ENCODE data around the gene MTA3. TPM values are rescaled to one million over a fixed set of nuclear protein-coding genes. Genes with fewer than 3 reads are reported as not detected.

The MTA3 gene
- 10 to 100 TPM; 27.0 to 30.9 TPM for total RNA-seq
- polyA plus RNA-seq (2013, experiment 1 of 2) = 14.7 TPM
- 17.3 TPM for polyA plus RNA-seq (2013, experiment 2 of 2)
- 7.6 to 39.9 (median 24.5) reads per million in 172 experiments for total RNA-seq

DNA sequence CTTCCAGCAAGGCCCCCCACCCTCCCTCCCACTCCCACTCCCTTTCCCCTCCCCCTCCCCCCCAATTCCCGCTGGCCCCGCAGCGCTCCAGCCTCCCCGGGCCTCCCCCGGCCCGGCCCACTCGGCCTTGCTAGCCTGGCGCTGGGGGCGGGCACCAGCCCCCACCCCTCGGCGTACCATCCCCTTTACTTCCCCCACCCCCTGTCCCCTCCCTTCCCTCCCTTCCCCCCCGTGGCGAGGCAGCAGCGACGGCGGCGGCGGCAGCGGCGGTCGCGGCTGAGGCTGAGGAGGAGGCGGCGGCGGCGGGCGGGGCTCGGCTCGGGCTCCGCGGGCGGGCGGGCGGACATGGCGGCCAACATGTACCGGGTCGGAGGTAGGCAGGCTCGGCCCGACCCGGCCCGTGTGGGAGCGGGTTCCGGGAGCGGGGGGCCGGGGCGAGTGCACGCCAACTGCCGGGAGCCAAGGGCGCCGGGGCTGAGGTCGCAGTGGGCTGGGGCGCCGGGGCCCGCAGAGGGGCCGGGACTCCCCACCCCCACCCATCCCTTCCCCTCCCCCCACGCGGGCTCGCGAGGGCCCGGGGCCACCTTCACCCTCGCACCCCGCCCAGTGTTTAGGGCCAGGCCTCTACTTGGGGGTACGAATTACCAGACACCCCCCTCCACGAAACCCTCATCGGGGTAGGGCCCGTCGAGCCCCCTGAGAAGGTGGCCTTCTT, at the start of gene MTA3:
TSS of gene MTA3 (plus strand) at position 232 of the 715 bp plus-strand sequence. CDS start at position 346, 114 bp downstream.
- peak within 1 kb of the TSS; percentile 89 for H3K27ac Mint-ChIP-seq
- Histone ChIP-seq H3K4me1 (ENCODE audit: insufficient read depth, low read length) (peaks cover 12% of the 10 kb centered on the region), H3K27me3 (ENCODE audit: control insufficient read depth in 1 of 2, insufficient read depth in 2 of 2, low read length in 2 of 2) (no peaks in the 10 kb centered on the region), H3K27ac (ENCODE audit: low read depth in 1 of 2, low read length in 2 of 2) (no peak within 1 kb of the TSS), H3K4me3 (ENCODE audit: low read length) (peak within 1 kb of the TSS; percentile 66), H3K36me3 (ENCODE audit: insufficient read depth, low read length) (peaks cover 4% of the 10 kb centered on the region), H3K9me3 (ENCODE audit: control insufficient read depth in 1 of 2, insufficient read depth in 1 of 2, low read length in 2 of 2) (no peaks in the 10 kb centered on the region)
- no peaks in the 10 kb centered on the region for H3K9me3 Mint-ChIP-seq
- intact Hi-C loops (cut with DNase I, micrococcal nuclease) = loop anchor here (5.0 to 10.0 kb wide), 4 partner anchors 74 to 94 kb away; partner anchors contain the start of gene KCNG3 (in 2 of the 2)
- no peaks in the 10 kb centered on the region for H3K27me3 Mint-ChIP-seq
- TF ChIP-seq, protein P1, sequence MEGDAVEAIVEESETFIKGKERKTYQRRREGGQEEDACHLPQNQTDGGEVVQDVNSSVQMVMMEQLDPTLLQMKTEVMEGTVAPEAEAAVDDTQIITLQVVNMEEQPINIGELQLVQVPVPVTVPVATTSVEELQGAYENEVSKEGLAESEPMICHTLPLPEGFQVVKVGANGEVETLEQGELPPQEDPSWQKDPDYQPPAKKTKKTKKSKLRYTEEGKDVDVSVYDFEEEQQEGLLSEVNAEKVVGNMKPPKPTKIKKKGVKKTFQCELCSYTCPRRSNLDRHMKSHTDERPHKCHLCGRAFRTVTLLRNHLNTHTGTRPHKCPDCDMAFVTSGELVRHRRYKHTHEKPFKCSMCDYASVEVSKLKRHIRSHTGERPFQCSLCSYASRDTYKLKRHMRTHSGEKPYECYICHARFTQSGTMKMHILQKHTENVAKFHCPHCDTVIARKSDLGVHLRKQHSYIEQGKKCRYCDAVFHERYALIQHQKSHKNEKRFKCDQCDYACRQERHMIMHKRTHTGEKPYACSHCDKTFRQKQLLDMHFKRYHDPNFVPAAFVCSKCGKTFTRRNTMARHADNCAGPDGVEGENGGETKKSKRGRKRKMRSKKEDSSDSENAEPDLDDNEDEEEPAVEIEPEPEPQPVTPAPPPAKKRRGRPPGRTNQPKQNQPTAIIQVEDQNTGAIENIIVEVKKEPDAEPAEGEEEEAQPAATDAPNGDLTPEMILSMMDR (IDR thresholded peaks at IDR 0.05) = no peak
- peaks cover 20% of the 10 kb centered on the region for H3K36me3 Mint-ChIP-seq (ENCODE audit: low read depth)
- POLR2A ChIA-PET = interaction anchor here (1.0 to 2.0 kb wide), 2 partner anchors 94 to 242 kb away, joined by 3 to 9 read pairs; no protein-coding TSS in a partner anchor
- peak within 1 kb of the TSS; percentile 98 for H3K4me3 Mint-ChIP-seq
- DNase-seq = peak; percentile 41 to 80 (median 67)
- ATAC-seq (ENCODE audit: poor library complexity) = peak; percentile 72
- H3K4me1 Mint-ChIP-seq (ENCODE audit: low read depth) = peaks cover 43% of the 10 kb centered on the region
- CTCF ChIA-PET = no interaction called here

DNA sequence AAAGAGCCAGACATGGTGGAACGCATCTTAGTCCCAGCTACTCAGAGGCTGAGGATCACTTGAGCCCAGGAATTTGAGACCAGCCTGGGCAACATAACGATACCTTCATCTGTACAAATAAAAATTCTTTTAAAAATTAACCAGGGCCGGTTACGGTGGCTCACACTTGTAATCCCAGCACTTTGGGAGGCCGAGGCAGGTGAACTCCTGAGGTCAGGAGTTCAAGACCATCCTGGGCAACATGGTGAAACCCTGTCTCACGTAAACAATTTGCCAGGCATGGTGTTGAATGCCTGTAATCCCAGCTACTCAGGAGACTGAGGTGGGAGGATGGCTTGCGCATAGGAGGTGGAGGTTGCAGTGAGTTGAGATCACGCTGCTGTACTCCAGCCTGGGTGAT, 48.8 kb upstream of the MTA3 start:
- Histone ChIP-seq H3K36me3 (ENCODE audit: insufficient read depth, low read length) (no peaks in the 10 kb centered on the region), H3K4me3 (ENCODE audit: low read length) (no peak overlapping the region), H3K27me3 (ENCODE audit: control insufficient read depth in 1 of 2, insufficient read depth in 2 of 2, low read length in 2 of 2) (no peaks in the 10 kb centered on the region), H3K27ac (ENCODE audit: low read depth in 1 of 2, low read length in 2 of 2) (no peak overlapping the region), H3K4me1 (ENCODE audit: insufficient read depth, low read length) (peaks cover 9% of the 10 kb centered on the region), H3K9me3 (ENCODE audit: control insufficient read depth in 1 of 2, insufficient read depth in 1 of 2, low read length in 2 of 2) (no peaks in the 10 kb centered on the region)
- ChIA-PET CTCF (no interaction called here), POLR2A (no interaction called here)
- H3K4me3 Mint-ChIP-seq = no peak overlapping the region
- no peaks in the 10 kb centered on the region for H3K36me3 Mint-ChIP-seq (ENCODE audit: low read depth)
- intact Hi-C loops (cut with DNase I, micrococcal nuclease) = no loop called here
- TF ChIP-seq, protein P1 (IDR thresholded peaks at IDR 0.05) = no peak
- DNase-seq (no peak), ATAC-seq (ENCODE audit: poor library complexity) (no peak)
- H3K27me3 Mint-ChIP-seq = no peaks in the 10 kb centered on the region
- H3K9me3 Mint-ChIP-seq = no peaks in the 10 kb centered on the region
- H3K4me1 Mint-ChIP-seq (ENCODE audit: low read depth) = peaks cover 13% of the 10 kb centered on the region
- H3K27ac Mint-ChIP-seq = no peak overlapping the region

DNA sequence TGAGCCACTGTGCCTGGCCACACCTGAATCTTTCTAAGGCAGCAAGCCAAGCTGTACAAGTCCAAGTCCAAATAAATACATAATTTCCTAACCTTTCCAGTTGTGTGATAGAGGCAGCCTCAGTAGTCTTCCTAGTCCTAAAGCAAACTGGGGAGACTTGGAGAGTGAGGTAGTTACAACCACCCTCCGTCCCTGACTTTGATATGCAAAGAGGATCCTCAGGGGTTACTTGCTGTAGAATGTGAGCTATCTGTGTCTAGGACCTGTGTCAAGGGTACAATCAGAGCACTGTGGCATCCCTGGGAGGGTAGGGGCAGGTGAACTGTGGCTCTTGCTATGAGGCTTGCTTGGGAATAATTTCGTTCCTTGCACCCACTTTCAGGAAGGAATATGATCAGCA, 46.4 kb upstream of the MTA3 start:
- Histone ChIP-seq H3K4me3 (ENCODE audit: low read length) (no peak overlapping the region), H3K27ac (ENCODE audit: low read depth in 1 of 2, low read length in 2 of 2) (no peak overlapping the region), H3K27me3 (ENCODE audit: control insufficient read depth in 1 of 2, insufficient read depth in 2 of 2, low read length in 2 of 2) (no peaks in the 10 kb centered on the region), H3K36me3 (ENCODE audit: insufficient read depth, low read length) (no peaks in the 10 kb centered on the region), H3K9me3 (ENCODE audit: control insufficient read depth in 1 of 2, insufficient read depth in 1 of 2, low read length in 2 of 2) (no peaks in the 10 kb centered on the region), H3K4me1 (ENCODE audit: insufficient read depth, low read length) (peaks cover 9% of the 10 kb centered on the region)
- intact Hi-C loops (cut with DNase I, micrococcal nuclease) = no loop called here
- ChIA-PET CTCF (no interaction called here), POLR2A (no interaction called here)
- TF ChIP-seq, protein P1 (IDR thresholded peaks at IDR 0.05) = no peak
- Mint-ChIP-seq H3K27me3 (no peaks in the 10 kb centered on the region), H3K27ac (peak overlapping the region; percentile 82), H3K36me3 (ENCODE audit: low read depth) (no peaks in the 10 kb centered on the region), H3K9me3 (no peaks in the 10 kb centered on the region), H3K4me1 (ENCODE audit: low read depth) (peaks cover 13% of the 10 kb centered on the region), H3K4me3 (no peak overlapping the region)
- no peak for DNase-seq
- no peak for ATAC-seq (ENCODE audit: poor library complexity)
